ENCODE data around the gene RPS16.

The RPS16 gene

GRCh38 chr19:39448271-39448670 is 12.5 kb upstream of the RPS16 start:
- DNase-seq = peak; percentile 38

- DNase-seq = no peak
Measured at GRCh38 chr19:39446365-39447084, 10.8 kb upstream of the RPS16 start.

GRCh38 chr19:39445196-39446111 is 9.7 kb upstream of the RPS16 start, which contains the start of gene SUPT5H:
Gene SUPT5H, plus strand, starts transcription at chr19:39445582. Its CDS starts 309 bp downstream, at chr19:39445891.
- peak; percentile 99 for DNase-seq

- no peak for DNase-seq
Measured at GRCh38 chr19:39444598-39445195, 8.9 kb upstream of the RPS16 start.

- no peak for DNase-seq
Measured at GRCh38 chr19:39438270-39438934, 2.7 kb upstream of the RPS16 start.

GRCh38 chr19:39436350-39436716 is 584 bp upstream of the RPS16 start:
- DNase-seq = no peak

- no peak for DNase-seq
Measured at GRCh38 chr19:39434123-39435076, 1.3 kb downstream of the RPS16 start.

- no peak for DNase-seq
Measured at GRCh38 chr19:39433480-39434079, 2.2 kb downstream of the RPS16 start.

- no peak for DNase-seq
Measured at GRCh38 chr19:39432677-39433025, 3.1 kb downstream of the RPS16 start.

- peak; percentile 91 for DNase-seq
Measured at GRCh38 chr19:39430675-39431593, 4.8 kb downstream of the RPS16 start.

GRCh38 chr19:39428283-39429112 is 7.3 kb downstream of the RPS16 start:
- no peak for DNase-seq

GRCh38 chr19:39427707-39428106 is 8.0 kb downstream of the RPS16 start:
- DNase-seq = no peak

- no peak for DNase-seq
Measured at GRCh38 chr19:39426170-39426569, 9.6 kb downstream of the RPS16 start.

GRCh38 chr19:39425744-39426143 is 10.0 kb downstream of the RPS16 start:
- DNase-seq = no peak

GRCh38 chr19:39424934-39425333 is 10.8 kb downstream of the RPS16 start:
- DNase-seq = no peak

GRCh38 chr19:39423258-39424086 is 12.3 kb downstream of the RPS16 start:
- no peak for DNase-seq

- DNase-seq = no peak
Measured at GRCh38 chr19:39422020-39422419, 13.7 kb downstream of the RPS16 start.

GRCh38 chr19:39420769-39421168 is 15.0 kb downstream of the RPS16 start:
- no peak for DNase-seq
